Measurements from ENCODE around the gene IGF2R.

IGF2R gene

GRCh38 chr6:160050022-160050421 lies 81.1 kb downstream of the IGF2R start:
- no peak for DNase-seq

GRCh38 chr6:160051390-160051789 lies 82.5 kb downstream of the IGF2R start:
- peak; percentile 16 for DNase-seq

- no peak for DNase-seq
These were observed 85.4 kb downstream of the IGF2R start for GRCh38 chr6:160054271-160054670.

GRCh38 chr6:160054913-160055312 lies 86.0 kb downstream of the IGF2R start:
- no peak for DNase-seq

- no peak for DNase-seq
These were observed 86.5 kb downstream of the IGF2R start for GRCh38 chr6:160055378-160055777.

GRCh38 chr6:160055813-160056212 lies 86.9 kb downstream of the IGF2R start:
- DNase-seq = no peak

GRCh38 chr6:160057080-160057479 lies 88.2 kb downstream of the IGF2R start:
- DNase-seq = no peak

- no peak for DNase-seq
These were observed 89.8 kb downstream of the IGF2R start for GRCh38 chr6:160058603-160059215.

- DNase-seq = no peak
These were observed 91.3 kb downstream of the IGF2R start for GRCh38 chr6:160060221-160060620.

- no peak for DNase-seq
These were observed 92.1 kb downstream of the IGF2R start for GRCh38 chr6:160060920-160061447.

- no peak for DNase-seq
These were observed 95.0 kb downstream of the IGF2R start for GRCh38 chr6:160063771-160064413.

- DNase-seq = no peak
These were observed 96.3 kb downstream of the IGF2R start for GRCh38 chr6:160065200-160065599.

GRCh38 chr6:160067564-160067963 lies 98.7 kb downstream of the IGF2R start:
- DNase-seq = no peak

- DNase-seq = no peak
These were observed 99.5 kb downstream of the IGF2R start for GRCh38 chr6:160068346-160068745.

GRCh38 chr6:160069050-160069454 lies 100.2 kb downstream of the IGF2R start:
- peak; percentile 18 for DNase-seq

GRCh38 chr6:160069459-160069858 lies 100.6 kb downstream of the IGF2R start:
- no peak for DNase-seq

- DNase-seq = no peak
These were observed 101.5 kb downstream of the IGF2R start for GRCh38 chr6:160070427-160070826.

GRCh38 chr6:160070831-160071230 lies 101.9 kb downstream of the IGF2R start:
- DNase-seq = no peak

GRCh38 chr6:160071805-160072690 lies 103.2 kb downstream of the IGF2R start:
- no peak for DNase-seq

- DNase-seq = no peak
These were observed 104.4 kb downstream of the IGF2R start for GRCh38 chr6:160073272-160073671.

GRCh38 chr6:160076009-160076408 lies 107.1 kb downstream of the IGF2R start:
- DNase-seq = no peak

GRCh38 chr6:160077024-160077423 lies 108.1 kb downstream of the IGF2R start:
- DNase-seq = no peak

- DNase-seq = no peak
These were observed 108.6 kb downstream of the IGF2R start for GRCh38 chr6:160077526-160077925.

Measured in stimulated activated CD4-positive, alpha-beta T cell treated with anti-CD3 and anti-CD28 coated beads, Interleukin-15, amount 100 ng/mL, for 24 hours (primary cell).